Small intestine (tissue), 7 donors: ENCODE results near the gene HSPB6. TPM values are rescaled to one million over a fixed set of nuclear protein-coding genes. Genes with fewer than 3 reads are reported as not detected.

ENCODE experiments used
- DNase-seq, 2 donors: peaks; one replicate each; pipeline versions ENCODE4 v3.0.0 to v3.0.0-alpha.2; 2013
- FAIRE-seq: peaks from 2 replicates; lab custom pipeline; 2012; peaks lifted over from hg19 to GRCh38; lab: Jason Lieb, UNC
- H3K27ac ChIP-seq, 3 donors: one replicate each; pipeline ENCODE4 v1.5.1; 2013; ENCODE audit warnings: low read length in 2 of 3, mild to moderate bottlenecking in 2 of 3, control low read depth in 1 of 3, inconsistent platforms in 1 of 3, low read depth in 1 of 3, moderate library complexity in 1 of 3
- H3K27me3 ChIP-seq, 3 donors: one replicate each; pipeline ENCODE4 v1.6.1; 2013; ENCODE audit warnings: low read length in 3 of 3, inconsistent platforms in 1 of 3; ENCODE audit not compliant: control insufficient read depth in 3 of 3, insufficient read depth in 3 of 3
- H3K36me3 ChIP-seq, 3 donors: one replicate each; pipeline ENCODE4 v1.6.1; 2013; ENCODE audit warnings: low read length in 3 of 3, inconsistent platforms in 1 of 3, low read depth in 1 of 3, mild to moderate bottlenecking in 1 of 3, moderate library complexity in 1 of 3; ENCODE audit not compliant: control insufficient read depth in 3 of 3, insufficient read depth in 2 of 3
- H3K4me1 ChIP-seq, 3 donors: one replicate each; pipeline ENCODE4 v1.6.1; 2013; ENCODE audit warnings: low read length in 2 of 3, inconsistent platforms in 1 of 3, low read depth in 1 of 3, mild to moderate bottlenecking in 1 of 3, moderate library complexity in 1 of 3; ENCODE audit not compliant: control insufficient read depth in 3 of 3, insufficient read depth in 2 of 3
- H3K4me3 ChIP-seq, 3 donors: one replicate each; pipeline ENCODE4 v1.5.1; 2013; ENCODE audit warnings: low read length in 3 of 3, control low read depth in 1 of 3, inconsistent platforms in 1 of 3, low read depth in 1 of 3, mild to moderate bottlenecking in 1 of 3, moderate library complexity in 1 of 3
- H3K9me3 ChIP-seq, 2 donors: one replicate each; pipeline ENCODE4 v1.6.1; 2013; ENCODE audit warnings: low read depth in 1 of 2, low read length in 1 of 2; ENCODE audit not compliant: control insufficient read depth in 2 of 2, insufficient read depth in 1 of 2
- WGBS, 3 donors: extraction: QIAGEN DNeasy Blood & Tissue Kit; methylation state at CpG; one replicate each; pipeline ENCODE4 v1.1.7; 2013; 5-methylcytosine and 5-hydroxymethylcytosine counted together
- polyA plus RNA-seq, 4 donors: library from polyadenylated mRNA; stranded (reverse) in 3 of 4; unstranded in 1 of 4; fragments of 200-250 nt in 3 of 4; fragments of 120-200 nt in 1 of 4; gene quantifications; one replicate each; pipeline versions ENCODE4 v1.2.1 to v1.2.3, GENCODE V29; 2013
- donor health status: healthy with polysubstance abuse.
- donor health status: control.
- donor health status: control.
- donor health status: Bipolar disorder and iron deficiency.
- donor health status: healthy.

Gene HSPB6
- polyA plus RNA-seq, 4 donors = 2.0 to 41.7 (median 11.5) TPM

DNA sequence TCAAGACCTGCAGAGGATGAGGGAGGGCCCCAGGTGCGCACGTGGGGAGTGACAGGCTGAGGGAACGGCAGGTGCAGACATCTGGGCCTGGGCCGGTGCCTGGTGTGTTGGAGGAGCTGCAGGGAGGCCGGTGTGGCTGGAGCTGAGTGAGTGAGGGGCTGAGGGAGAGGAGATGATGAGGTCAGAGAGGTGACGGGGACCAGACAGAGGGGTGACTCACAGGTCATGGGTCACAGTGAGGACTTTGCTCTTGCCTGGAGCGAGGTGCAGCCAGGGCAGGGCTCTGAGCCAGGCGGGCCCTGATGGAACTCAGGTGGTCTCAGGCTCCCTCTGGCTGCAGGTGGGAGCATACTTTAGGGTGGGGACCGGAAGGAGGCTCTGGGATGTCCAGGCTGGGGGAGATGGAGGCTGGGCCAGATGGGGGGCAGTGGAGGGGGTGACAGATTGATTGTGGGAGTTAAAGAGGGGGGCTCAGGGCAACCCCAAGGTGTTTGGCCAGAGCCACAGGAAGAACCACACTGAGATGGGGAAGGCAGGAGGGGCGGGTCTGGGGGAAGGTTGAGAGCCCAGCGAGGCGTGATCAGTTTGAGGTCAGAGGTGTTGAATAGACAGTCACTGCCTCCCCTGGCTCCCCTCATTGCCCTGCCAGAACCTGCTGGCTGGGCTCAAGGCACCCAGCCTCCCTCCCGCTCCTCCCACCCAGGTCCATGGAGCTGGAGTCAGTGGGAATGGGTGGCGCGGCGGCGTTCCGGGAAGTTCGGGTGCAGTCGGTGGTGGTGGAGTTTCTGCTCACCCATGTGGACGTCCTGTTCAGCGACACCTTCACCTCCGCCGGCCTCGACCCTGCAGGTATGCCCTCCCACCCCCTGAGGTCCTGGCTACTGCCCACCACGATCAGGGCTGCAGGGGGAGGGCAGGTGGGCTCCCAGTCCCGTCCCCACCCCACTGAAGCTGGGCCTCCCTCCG is 26.9 kb upstream of the HSPB6 start:
- peaks cover 0 to 14% (median 0%) of the 10 kb centered on the region in 3 donors for H3K4me1 ChIP-seq
- no peak overlapping the region for H3K27ac ChIP-seq
- FAIRE-seq (no peak), DNase-seq (no peak)
- 79 to 86% (median 79%) methylated on average over 22 to 28 of the region's 28 CpGs for WGBS, 3 donors
- peaks cover 0 to 45% (median 6%) of the 10 kb centered on the region in 3 donors for H3K36me3 ChIP-seq
- no peaks in the 10 kb centered on the region for H3K27me3 ChIP-seq
- no peak overlapping the region for H3K4me3 ChIP-seq
- no peaks in the 10 kb centered on the region for H3K9me3 ChIP-seq

DNA sequence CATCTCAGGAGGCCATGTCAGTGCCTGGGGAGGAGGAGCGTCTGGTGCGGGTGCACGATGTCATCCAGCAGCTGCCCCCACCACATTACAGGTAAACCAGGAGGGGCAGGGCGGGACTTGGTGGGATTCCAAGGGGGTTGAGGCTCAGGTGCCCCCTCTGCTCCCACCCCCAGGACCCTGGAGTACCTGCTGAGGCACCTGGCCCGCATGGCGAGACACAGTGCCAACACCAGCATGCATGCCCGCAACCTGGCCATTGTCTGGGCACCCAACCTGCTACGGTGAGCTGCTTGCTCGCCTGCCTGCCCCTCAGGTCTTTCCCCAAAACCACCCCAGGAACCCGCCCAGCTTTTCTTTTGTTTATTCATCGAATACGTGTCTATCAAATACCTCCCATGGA is 25.8 kb upstream of the HSPB6 start:
- Histone ChIP-seq H3K4me3 (no peak overlapping the region), H3K4me1 (peaks cover 0 to 14% (median 0%) of the 10 kb centered on the region in 3 donors), H3K36me3 (peaks cover 0 to 55% (median 6%) of the 10 kb centered on the region in 3 donors), H3K27me3 (no peaks in the 10 kb centered on the region), H3K27ac (no peak overlapping the region), H3K9me3 (no peaks in the 10 kb centered on the region)
- no peak for FAIRE-seq
- no peak for DNase-seq
- WGBS, 3 donors = 95 to 97% (median 96%) methylated on average over 12 of the region's 12 CpGs

DNA sequence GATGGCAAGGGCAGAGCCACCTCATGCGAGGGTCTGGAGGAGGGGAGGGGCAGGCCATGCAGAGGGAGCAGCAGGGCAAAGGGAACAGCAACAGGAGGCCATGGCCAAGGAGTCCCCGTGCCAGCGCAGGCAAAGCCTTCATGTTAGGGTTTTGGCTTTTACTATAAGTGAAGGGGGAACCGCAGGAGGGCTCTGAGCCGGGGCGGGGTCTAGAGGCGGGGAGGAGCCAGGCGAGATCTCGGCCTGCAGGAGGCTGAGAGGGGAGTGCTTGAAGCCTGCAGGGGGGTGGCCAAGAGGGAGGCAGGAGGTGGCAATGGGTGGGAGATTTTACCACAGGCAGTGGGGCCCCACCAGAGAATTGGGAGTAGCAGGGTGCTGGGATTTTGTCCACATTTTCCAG is 24.8 kb upstream of the HSPB6 start:
- peaks cover 0 to 13% (median 0%) of the 10 kb centered on the region in 3 donors for H3K4me1 ChIP-seq
- H3K9me3 ChIP-seq = no peaks in the 10 kb centered on the region
- no peak overlapping the region for H3K4me3 ChIP-seq
- peaks cover 0 to 56% (median 4%) of the 10 kb centered on the region in 3 donors for H3K36me3 ChIP-seq
- WGBS, 3 donors = 82 to 94% (median 91%) methylated on average over 8 to 9 of the region's 9 CpGs
- no peak overlapping the region for H3K27ac ChIP-seq
- no peak for DNase-seq
- H3K27me3 ChIP-seq = no peaks in the 10 kb centered on the region
- FAIRE-seq = no peak

DNA sequence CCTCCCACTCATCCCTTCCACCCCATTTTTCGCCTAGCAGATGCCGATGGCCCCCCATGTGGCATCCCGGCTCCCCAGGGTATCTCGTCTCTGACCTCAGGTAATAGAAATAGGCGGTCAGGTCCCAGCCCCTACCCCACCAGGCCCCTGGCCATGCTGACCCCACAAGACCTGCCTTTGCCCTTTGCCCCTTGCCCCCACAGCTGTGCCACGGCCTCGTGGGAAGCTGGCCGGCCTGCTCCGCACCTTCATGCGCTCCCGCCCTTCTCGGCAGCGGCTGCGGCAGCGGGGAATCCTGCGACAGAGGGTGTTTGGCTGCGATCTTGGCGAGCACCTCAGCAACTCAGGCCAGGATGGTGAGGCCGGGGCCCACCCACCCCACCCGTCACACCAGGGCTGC is 23.9 kb upstream of the HSPB6 start:
- Histone ChIP-seq H3K27me3 (no peaks in the 10 kb centered on the region), H3K27ac (no peak overlapping the region), H3K9me3 (no peaks in the 10 kb centered on the region), H3K4me3 (no peak overlapping the region), H3K36me3 (peaks cover 0 to 56% (median 4%) of the 10 kb centered on the region in 3 donors), H3K4me1 (peaks cover 0 to 11% (median 0%) of the 10 kb centered on the region in 3 donors)
- WGBS, 3 donors = 92 to 95% (median 95%) methylated on average over 17 to 20 of the region's 20 CpGs
- DNase-seq = no peak
- FAIRE-seq = no peak

DNA sequence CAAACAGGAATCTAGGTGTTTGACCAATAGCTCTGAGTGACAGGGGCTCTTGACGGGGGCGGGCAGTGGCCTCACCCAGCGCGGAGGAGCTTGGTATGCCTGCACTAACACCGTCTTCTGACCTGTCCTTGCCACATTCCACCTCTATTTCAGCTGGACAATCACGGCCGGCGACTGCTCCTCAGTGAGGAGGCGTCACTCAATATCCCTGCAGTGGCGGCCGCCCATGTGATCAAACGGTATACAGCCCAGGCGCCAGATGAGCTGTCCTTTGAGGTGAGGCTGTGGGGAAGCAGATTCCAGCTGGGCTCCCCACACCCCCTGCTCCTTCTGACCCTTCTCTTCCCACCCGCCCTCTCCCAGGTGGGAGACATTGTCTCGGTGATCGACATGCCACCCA is 23.2 kb upstream of the HSPB6 start:
- FAIRE-seq (no peak), DNase-seq (no peak)
- H3K9me3 ChIP-seq = no peaks in the 10 kb centered on the region
- H3K4me1 ChIP-seq = peaks cover 0 to 9% (median 0%) of the 10 kb centered on the region in 3 donors
- H3K27me3 ChIP-seq = no peaks in the 10 kb centered on the region
- no peak overlapping the region for H3K27ac ChIP-seq
- H3K36me3 ChIP-seq = peaks cover 0 to 53% (median 4%) of the 10 kb centered on the region in 3 donors
- H3K4me3 ChIP-seq = no peak overlapping the region
- WGBS, 3 donors = 94 to 95% (median 94%) methylated on average over 16 of the region's 16 CpGs

DNA sequence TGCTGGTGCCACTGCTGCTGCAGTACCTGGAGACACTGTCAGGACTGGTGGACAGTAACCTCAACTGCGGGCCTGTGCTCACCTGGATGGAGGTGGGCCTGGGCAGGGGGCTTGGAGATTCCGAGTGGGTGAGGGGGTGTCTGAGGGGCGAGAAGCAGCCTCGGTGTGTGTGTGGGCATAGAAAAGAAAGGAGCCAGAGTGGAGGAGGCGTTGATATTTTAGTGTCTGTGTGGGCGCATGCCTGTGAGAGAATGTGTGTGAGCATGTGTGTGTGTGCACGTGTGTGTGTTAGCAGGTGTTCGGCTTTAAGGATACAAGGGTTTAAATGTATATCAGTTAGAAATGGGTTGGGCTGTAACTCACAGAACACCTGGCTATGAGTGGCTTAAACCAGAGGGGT is 22.2 kb upstream of the HSPB6 start:
- WGBS, 3 donors = 59 to 82% (median 71%) methylated on average over 8 of the region's 8 CpGs
- FAIRE-seq = no peak
- Histone ChIP-seq H3K27ac (no peak overlapping the region), H3K36me3 (peaks cover 0 to 51% (median 4%) of the 10 kb centered on the region in 3 donors), H3K9me3 (no peaks in the 10 kb centered on the region), H3K27me3 (no peaks in the 10 kb centered on the region), H3K4me3 (no peak overlapping the region), H3K4me1 (peaks cover 0 to 12% (median 0%) of the 10 kb centered on the region in 3 donors)
- no peak for DNase-seq

DNA sequence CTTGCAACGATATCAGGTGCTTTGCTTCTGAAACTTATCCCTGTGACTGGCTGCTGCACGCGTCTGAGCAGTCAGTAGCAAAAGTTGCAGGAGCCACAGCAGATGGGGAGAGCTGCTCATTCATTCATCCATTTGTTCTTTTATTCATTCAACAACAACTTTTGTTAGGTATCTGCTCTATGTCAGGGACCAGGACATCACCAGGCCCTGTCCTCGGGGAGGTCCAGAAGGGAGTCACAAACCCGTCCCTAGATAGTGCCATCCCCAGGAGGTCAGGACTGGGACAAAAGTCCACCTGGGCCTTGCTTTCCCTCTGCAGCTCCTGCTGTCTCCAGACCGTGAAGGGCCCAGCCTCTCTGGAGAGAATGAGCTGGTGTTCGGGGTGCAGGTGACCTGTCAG is 21.1 kb upstream of the HSPB6 start:
- peaks cover 0 to 47% (median 4%) of the 10 kb centered on the region in 3 donors for H3K36me3 ChIP-seq
- H3K27me3 ChIP-seq = no peaks in the 10 kb centered on the region
- DNase-seq (no peak), FAIRE-seq (no peak)
- H3K4me3 ChIP-seq = no peak overlapping the region
- H3K27ac ChIP-seq = no peak overlapping the region
- peaks cover 0 to 12% (median 0%) of the 10 kb centered on the region in 3 donors for H3K4me1 ChIP-seq
- H3K9me3 ChIP-seq = no peaks in the 10 kb centered on the region
- 80 to 94% (median 81%) methylated on average over 7 of the region's 7 CpGs for WGBS, 3 donors

DNA sequence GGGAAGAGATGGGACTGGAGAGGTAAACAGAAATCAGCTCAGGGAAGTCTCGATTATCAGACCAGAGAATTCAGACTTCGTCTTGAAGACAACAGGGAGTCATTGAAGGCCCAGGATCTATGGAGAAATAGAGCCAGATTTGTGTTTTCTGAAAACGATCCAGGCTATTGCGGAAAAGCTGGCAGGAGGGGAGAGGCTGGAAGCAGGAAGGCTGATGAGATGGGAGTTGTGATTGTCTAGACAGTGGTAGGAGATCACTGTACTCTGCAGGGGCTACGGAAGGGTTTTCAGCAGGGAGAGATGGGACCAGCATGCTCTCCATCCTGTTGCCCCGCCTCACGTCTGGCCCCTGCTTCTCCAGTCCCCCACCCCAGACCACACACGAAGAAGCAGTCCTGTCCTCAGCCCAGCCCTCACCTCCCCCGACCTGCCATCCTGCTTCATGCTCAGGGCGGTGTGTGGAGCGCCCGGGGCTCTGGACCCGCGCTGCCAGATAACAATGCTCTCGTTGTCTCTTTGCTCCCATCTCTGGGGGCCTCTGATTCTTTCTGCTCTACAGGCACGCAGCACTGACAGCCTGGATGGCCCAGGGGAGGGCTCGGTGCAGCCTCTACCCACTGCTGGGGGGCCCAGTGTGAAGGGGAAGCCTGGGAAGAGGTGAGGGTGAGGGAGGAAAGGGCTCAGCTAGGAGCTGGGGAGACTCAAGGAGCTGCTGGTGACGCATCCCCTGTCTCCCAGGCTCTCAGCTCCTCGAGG is 20.4 kb upstream of the HSPB6 start:
- Histone ChIP-seq H3K4me1 (peaks cover 0 to 12% (median 0%) of the 10 kb centered on the region in 3 donors), H3K27me3 (no peaks in the 10 kb centered on the region), H3K9me3 (no peaks in the 10 kb centered on the region), H3K36me3 (peaks cover 0 to 40% (median 4%) of the 10 kb centered on the region in 3 donors), H3K4me3 (no peak overlapping the region), H3K27ac (no peak overlapping the region)
- 71 to 86% (median 85%) methylated on average over 19 of the region's 19 CpGs for WGBS, 3 donors
- FAIRE-seq (no peak), DNase-seq (no peak)
